Hepatocyte (in vitro differentiated cells): ENCODE results near the gene MYH7.

Source experiments
- EZH2 ChIP-seq: fragments of 200-600 bp; sonication (generic); IDR thresholded peaks from 2 replicates; pipeline ENCODE4 v1.6.1; 2016; ENCODE audit warnings: antibody characterized with exemption, mild to moderate bottlenecking, borderline replicate concordance
- TF ChIP-seq, protein P1 (sequence below): fragments of 200-600 bp; sonication (generic); IDR thresholded peaks from 2 replicates; pipeline ENCODE4 v1.5.1; 2016; ENCODE audit warnings: antibody characterized with exemption, mild to moderate bottlenecking; ENCODE audit not compliant: poor library complexity

DNA sequence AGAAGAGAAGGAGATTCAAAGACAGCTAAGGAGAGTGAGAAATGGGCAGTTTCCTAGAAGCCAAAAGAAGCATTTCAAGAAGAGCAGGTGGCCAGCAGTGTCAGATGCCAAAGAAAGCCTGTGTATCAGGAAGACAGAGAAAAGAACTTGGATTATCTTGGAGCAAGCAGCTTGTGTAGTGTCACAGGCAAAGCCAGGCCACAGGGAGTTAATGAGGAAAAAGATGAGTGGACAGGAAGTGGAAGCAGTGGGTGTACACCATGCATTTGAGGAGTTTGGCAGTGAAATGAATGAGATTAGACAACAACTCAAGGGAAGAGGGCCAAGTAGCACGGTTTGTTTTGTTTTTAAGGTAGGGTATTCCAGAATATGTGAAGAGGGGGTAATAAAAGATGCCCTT is 5.6 kb upstream of the MYH7 start:
- TF ChIP-seq, protein P1, sequence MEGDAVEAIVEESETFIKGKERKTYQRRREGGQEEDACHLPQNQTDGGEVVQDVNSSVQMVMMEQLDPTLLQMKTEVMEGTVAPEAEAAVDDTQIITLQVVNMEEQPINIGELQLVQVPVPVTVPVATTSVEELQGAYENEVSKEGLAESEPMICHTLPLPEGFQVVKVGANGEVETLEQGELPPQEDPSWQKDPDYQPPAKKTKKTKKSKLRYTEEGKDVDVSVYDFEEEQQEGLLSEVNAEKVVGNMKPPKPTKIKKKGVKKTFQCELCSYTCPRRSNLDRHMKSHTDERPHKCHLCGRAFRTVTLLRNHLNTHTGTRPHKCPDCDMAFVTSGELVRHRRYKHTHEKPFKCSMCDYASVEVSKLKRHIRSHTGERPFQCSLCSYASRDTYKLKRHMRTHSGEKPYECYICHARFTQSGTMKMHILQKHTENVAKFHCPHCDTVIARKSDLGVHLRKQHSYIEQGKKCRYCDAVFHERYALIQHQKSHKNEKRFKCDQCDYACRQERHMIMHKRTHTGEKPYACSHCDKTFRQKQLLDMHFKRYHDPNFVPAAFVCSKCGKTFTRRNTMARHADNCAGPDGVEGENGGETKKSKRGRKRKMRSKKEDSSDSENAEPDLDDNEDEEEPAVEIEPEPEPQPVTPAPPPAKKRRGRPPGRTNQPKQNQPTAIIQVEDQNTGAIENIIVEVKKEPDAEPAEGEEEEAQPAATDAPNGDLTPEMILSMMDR, result no peak
- no peak for TF ChIP-seq EZH2
